GM19035 (cell line): ENCODE results near the gene HTRA3.

ENCODE experiments used
- ATAC-seq: cut with Tn5 transposase; IDR thresholded peaks from one replicate; pipeline ENCODE4 v1.9.1; 2021; ENCODE audit not compliant: unreplicated experiment

Gene HTRA3

DNA sequence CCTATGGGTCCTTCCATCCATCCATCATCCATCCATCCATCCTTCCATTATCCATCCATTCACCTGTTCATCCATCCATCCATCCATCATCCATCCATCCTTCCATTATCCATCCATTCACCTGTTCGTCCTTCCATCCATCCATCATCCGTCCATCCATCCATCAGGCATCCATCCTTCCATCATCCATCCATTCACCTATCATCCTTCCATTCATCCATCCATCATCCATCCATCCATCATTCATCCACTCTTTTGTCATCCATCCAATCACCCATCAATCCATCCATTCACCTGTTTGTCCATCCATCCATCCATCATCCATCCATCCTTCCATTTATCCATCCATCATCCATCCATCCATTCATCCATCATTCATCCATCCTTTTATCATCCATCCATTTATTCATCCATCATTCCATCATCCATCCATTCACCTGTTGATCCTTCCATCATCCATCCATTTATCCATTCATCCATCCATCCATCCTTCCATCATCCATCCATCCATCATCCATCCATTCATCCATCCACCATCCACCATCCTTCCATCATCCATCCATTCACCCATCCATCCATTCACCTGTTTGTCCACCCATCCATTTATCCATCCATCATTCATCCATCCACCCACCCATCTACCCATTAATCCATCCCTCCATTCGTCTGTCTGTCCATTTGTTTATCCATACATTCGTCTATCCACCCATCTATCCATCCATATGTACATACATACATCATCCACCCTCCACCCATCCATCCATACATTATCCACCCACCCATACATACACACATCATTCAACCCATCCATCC, 35.7 kb upstream of the HTRA3 start:
- no peak for ATAC-seq

DNA sequence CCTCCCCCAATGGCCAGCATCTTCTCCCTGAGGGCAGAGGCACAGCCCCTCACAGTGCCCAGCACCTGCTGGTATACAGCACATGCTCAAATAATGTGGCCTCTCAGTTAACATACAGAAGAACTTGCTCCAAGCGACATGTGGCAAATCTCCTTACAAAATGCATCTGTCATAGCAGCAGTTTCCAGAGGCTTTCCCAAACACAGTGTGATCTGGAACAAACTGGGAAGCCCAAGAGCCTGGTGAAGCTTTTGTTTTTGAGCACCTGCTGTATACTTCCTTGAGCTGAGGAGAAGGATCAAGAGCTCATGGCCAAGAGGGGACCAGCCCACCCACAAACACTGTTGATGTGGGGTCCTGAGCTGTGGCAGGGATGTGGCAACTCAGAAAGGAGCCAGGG, 34.8 kb upstream of the HTRA3 start:
- ATAC-seq, result no peak

DNA sequence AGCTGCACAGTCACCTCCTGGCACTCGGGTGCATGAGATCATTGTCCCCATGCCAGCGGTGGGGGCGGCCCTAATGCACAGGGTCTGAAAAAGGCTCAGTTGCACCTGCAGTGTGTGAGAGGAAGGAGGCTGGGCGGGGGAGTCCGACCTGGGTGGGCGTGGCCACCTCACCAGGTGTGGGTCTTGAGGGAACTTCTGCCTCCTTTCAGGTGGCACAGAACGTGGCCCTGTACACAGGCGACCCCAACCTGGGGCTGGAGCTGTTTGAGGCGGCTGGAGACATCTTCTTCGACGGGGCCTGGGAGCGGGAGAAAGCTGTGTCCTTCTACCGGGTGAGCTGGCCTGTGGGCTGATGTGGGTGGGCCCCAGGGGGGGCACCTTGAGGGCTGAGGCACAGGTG, 34.3 kb upstream of the HTRA3 start:
- no peak for ATAC-seq

DNA sequence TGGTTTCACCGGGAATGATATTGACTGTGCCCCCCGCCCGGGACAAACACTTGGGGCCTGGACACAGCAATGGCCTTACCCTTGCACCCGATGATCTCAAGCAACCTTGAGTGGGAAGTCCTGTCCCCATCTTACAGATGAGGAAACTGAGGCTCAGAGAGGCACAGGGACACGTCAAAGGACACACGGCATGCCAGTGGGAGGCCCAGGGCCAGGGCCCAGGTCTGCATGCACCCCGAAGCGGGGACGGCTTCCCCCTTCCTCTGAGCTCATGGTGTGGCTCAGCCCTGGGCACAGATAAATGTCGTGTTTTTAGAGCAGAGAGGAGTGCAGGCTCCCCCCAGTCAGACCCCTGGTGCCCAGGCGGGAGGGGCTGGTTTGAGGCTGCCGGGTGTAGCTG, 33.9 kb upstream of the HTRA3 start:
- no peak for ATAC-seq

DNA sequence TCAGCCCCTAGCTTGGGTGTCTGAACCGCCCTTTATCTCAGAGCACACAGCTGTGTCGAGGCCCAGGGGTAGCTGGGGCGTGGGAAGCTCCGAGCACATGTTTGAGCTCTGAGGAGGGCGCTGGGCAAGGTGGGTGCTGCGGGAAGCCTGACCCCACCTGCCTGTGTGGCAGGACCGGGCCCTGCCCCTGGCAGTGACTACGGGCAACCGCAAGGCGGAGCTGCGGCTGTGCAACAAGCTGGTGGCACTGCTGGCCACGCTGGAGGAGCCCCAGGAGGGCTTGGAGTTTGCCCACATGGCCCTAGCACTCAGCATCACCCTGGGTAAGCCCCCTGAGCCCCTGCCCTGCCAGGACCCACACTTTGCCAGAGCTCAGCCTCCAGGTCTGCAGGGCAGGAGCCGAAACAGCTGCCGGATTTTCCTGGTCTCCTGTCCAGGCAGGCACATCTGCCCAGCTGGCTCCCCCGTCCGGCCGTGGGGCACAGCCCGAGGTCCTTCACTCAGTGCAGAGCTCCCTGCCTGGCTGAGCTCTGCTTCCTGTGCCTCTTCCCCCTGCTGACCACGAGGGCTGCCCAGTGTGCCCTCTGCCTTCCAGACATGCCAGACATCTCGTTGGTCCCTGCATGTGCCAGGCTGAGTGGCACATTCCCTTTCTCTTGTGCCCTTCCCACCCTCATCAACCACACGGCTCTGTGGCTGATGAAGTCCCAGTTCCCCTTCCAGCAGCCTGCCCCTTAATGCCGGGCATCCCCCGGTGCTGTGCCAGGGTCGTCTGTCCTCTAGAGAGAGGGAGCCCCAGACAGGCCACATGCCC, 33.2 kb upstream of the HTRA3 start:
- ATAC-seq, result no peak

DNA sequence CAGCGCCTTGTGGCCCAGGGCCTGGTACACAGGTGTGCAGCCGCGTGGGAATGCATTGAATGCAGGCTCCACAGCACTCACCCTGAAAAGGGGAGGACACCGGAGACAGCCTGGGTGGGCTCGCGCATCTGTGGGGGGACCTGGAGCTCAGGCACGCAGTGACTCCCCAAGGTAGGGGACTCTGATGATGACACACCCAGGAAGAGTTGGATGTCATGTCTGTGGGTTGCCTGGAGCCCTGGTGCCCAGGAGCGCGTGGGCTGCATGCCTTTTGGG, 32.7 kb upstream of the HTRA3 start:
- ATAC-seq, result no peak

DNA sequence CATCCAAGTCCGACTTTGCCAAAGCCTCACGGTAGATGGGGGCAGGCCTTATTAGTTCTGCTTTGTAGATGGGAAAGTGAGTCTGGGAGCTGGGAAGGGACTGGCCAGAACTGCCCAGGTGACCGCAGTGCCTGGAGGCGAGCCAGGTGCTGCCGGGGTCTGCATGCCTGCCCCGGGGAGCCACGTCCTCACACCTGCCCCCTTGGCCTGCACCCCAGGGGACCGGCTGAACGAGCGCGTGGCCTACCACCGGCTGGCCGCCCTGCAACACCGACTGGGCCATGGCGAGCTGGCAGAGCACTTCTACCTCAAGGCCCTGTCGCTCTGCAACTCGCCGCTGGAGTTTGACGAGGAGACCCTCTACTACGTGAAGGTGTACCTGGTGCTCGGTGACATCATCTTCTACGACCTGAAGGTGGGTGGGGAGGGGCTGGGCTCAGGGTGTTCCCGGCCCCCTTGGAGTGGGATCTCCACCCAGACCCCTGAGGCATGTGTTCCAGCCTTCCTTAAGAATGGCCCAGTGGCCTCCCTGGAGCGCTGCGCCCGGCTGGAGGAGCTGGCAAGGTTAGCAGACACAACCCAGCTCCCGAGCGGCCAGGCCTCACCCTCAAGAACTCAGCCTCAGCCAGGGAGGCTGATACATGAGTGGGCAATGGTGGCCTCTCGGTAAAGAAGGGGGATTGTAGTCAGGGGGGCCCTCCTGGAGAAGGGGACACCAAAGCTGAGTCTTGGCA, 32.1 kb upstream of the HTRA3 start:
- no peak for ATAC-seq

DNA sequence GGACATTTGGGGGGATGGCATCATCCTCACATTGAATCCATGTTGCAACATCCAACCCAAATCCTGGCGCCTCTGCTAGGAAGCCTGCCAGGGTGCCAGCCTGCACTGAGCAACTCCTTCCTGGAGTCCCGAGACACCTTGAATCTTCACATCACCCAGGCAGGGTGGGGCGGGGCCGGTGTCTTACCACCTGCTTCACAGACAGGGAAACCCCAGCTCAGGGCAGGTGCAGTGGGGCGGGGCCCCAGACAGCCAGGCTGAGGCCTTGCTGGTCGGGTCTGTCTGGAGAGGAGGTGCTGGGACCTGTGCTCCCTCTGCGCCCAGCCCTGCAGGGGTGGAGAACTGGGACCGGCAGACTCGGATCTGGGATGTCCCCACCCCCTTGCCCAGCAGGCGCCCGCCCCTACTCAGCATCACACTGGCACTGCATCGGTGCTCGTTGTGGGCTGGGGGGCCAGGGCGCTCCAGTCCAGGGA, 31.5 kb upstream of the HTRA3 start:
- no peak for ATAC-seq

DNA sequence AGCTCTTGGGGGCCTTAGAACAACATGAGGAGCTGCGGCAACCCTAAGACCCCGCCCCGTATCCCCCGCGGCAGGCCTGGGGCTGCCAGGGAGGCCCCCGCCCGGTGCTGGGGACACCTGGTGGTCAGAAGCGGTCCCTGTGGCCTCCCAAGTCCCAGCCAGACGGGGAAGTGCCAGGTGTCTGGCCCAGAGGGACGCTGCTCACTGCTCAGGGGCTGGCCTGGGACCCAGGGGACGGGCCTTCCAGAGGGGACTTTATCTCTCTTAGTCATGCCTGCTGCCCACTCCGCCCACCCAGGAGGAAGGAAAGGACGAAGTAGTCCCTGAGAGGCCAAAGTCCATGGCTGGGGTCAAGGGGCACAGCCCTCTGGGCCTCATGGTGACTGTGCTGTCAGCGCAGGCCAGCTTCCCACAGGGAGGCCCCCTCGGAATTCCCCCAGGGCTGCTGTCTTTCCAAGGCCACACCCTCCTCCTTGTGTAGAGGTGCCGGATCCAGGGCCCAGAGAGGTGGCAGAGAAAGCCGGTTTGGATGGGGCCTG, 31.0 kb upstream of the HTRA3 start:
- no peak for ATAC-seq

DNA sequence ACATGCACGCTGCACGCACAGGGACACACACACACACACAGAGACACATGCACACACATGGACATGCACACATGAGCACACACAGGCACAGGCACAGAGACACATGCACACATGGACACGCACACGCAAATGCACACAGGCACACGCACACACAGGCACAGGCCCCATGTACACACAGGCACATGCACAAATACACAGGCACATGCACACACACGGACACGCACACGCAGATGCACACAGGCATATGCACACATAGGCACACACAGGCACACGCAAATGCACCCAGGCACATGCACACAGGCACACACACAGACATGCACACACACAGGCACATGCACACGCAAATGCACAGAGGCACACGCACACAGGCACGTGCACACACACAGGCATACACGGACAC, 30.3 kb upstream of the HTRA3 start:
- ATAC-seq, result no peak

DNA sequence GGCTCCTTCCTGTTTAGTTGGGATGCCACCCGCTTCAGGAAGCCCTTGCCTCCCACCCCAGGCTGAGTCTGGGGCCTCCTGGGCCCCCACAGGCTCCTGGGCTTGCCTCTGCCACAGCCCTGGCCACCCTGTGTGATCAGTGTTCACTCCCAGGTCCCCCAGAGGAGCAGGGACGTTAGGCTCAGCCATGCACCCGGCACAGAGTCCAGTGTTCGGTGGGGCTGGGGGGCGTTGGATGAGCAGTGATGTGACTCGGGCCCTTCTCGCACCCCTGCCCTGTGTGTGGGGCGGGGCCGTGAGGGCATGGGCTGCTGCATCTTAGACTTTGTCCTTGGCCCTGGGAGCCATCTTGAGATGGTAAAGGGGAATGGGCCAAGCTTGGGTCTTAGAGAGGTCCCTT, 29.9 kb upstream of the HTRA3 start:
- no peak for ATAC-seq

DNA sequence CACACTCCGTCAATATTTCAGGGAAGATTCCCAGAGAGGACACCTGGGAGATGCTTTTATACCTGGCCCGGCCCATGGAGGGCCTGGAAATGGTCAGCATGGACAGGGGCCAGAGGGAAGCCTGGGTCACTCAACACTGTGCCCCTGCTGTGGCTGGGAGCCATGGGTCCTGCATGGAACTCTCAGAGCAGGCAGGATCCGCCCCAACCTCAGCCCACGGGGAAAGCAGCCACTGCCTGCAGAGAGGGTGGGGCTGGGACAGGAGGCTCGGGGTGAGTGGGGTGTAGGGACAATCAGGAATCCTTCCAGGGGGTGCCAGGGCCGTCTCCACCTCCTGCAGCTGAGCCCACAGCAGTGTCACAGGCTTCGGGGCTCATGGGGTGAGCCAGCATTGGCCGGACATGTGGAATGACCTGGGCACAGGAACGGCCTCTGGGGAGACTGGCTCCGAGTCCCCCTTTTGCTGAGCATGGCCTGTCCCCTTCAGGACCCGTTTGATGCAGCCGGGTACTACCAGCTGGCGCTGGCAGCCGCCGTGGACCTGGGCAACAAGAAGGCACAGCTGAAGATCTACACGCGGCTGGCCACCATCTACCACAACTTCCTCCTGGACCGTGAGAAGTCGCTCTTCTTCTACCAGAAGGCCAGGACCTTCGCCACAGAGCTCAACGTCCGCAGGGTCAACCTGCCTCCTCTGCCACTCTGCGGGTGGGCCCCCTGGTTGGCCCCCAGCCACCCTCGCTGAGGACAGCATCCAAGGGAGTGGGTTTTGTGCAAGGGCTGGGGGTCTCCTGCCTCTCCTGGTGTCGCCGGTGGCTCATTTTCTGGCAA, 29.1 kb upstream of the HTRA3 start:
- no peak for ATAC-seq

DNA sequence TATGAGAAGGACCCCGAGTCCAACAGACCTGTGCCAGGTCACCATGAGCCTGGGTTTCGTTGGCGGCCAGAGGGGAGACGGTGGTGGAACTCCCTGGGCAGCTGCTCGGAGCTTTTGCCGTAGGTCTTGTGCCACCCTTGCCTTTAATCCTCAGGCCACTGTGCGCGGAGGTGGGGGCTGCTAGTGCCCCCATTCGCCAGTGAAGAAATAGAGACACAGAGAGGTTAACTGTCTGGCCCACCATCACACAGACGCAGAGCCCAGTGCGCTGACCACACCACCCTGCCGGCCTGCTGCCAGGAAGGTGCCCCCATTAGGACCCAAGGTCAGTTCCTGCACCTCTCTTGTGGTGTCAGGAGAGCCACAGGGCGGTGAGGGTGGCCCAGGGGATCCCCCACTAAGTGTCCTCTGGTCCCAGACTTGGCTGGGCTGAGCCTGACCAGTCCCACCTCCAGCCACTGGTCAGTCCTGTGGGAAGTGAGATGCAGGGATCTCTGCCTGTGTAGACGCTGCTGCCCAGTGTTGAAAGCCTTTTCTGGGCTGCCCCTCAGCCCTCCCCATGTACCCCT, 28.3 kb upstream of the HTRA3 start:
- no peak for ATAC-seq

DNA sequence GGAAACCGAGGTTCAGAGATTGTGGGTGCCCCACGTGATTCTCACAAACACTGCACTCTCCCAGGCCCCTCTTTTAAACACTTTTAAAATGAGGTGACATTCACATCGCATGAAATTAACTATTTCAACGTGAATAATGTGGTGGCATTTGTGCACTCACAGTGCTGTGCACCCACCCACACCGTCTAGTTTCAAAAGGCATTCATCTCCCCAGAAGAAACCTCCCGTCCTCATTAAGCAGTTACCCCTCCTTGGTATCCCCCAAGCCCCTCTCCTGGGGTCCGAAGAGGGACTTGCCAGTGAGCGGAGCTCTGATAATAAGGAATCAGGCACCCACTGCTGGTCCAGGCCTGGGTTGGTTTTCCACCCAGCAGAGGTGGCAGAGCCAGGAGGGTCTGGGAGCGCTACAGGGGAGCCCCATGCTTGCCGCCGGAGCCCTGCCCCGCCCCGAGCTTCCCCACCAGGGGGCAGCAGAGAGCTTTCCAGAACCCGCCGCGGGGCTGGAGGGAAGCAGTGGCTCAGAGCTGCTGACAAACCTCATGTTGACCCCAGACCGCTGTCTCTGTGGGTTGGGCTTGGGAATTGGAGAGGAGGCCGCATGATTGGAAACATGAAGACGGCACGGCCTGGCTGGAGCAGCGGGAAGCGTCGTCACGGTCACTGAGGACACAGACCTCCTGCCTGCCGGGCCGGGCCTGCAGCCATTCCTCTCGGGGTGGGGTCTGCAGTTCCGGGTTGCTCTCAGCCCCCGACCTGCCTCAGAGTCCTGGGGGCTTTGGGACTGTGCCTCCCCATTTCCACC, 27.5 kb upstream of the HTRA3 start:
- ATAC-seq, result peak; percentile 74

DNA sequence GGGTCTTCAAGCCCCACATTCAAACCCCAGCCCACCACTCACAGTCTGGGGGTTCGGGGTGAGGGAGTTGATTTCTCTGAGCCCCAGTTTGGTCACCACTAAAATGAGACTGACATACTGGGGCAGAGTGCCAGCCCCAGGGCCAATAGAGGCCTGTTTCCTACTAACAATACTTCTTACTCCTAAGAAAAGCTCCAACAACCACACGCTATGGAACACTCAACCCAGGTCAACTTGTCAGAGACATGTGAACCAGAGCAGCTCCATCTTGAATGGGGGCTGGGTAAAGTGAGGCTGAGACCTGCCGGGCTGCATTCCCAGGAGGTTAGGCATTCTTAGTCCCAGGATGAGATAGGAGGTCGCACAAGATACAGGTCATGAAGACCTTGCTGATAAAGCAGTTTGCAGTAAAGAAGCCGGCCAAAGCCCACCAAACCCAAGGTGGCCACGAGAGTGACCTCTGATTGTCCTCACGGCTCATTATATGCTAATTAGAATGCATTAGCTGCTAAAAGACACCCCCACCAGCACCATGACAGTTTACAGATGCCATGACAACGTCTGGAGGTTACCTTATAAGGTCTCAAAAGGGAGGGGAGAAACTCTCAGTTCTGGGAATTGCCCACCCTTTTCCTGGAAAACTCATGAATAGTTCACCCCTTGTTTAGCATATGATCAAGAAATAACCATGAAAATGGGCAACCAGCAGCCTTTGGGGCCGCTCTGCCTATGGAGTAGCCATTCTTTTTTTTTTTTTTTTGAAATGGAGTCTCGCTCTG, 26.6 kb upstream of the HTRA3 start:
- ATAC-seq, result no peak

DNA sequence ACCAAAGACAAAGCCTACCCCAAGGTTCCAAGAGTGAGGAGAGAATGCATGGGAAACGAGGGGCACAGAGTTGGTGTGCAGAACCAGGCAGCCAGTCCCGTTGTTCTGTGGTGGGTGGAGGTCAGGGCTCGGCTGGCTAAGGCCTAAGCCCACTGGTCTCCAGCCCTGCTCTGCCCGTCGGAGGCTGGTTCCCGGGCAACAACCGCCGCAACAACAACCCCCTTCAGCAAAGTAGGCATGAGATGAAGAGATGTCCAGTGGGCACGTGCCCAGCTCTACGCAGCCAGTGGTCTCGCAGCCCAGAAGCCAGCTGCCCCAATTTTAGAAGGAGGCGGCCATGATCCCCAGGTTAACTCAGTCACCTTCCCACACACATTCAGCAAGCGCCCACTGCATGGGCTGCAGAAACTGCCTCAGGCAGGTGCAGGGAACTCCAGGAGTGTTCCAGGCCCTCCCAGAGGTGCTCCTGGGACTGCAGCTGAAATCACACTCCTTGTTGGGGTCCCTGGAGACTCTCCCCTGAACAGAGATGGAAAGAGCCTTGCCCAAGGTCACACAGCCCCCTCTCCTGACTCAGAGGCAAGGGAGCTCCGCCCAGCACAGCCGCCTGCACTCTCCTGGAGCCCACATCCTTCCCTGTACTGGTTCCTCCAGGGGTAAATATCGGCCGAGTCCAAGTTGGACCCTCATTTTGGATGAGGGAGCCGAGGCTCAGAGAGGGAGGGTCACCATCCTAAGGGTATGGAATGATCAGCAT, 25.4 kb upstream of the HTRA3 start:
- no peak for ATAC-seq

DNA sequence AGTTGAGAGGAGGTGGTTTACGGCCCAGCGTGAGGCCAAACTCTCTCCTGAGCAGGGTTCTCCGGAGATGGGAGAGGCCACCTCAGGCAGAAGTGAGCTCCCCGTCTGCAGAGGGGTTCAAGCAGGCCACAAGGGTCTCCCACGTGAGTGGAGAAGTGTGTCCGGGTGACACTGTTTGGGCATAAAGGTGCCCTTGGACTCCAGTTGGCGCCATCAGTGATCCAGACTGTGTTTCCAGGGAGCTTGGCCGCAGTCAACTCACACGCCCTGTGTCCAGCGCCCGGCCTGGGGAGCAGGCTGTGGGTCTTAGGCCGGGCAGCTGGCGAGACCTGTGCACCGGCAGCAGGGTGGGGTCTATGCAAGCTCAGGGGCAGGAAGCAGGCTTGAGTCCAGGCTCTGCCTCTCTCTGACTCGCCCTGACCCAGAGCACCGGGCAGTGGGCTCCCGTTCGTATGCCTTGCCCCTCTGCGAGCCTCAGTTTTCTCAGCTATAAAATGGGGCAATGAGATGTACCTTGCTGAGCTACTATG, 24.6 kb upstream of the HTRA3 start:
- no peak for ATAC-seq
